Activated naive CD4-positive, alpha-beta T cell treated with anti-CD3 and anti-CD28 coated beads, Interleukin-2, amount 10 ng/mL, durations not matched to agents 7 days and 5 days (primary cell): ENCODE measurements around the gene MAOA.
"Not testable (repeated sequence)": the region's sequence is repeated elsewhere in the genome, so short reads cannot be mapped to it uniquely, and the experiment has no call there.

Source experiments
- CTCF ChIA-PET: fragments of 350-600 bp; sonication (Branson Sonifier 250); formaldehyde crosslinking; loops from one replicate; lab custom pipeline; 2021; ENCODE audit warnings: antibody characterized with exemption; lab: Charles Lee
- DNase-seq: peaks from one replicate; pipeline ENCODE4 v3.0.0-alpha.2; 2020
- H3K27ac Mint-ChIP-seq: one replicate; pipeline ENCODE4 v1.8.0; 2021; ENCODE audit warnings: mild to moderate bottlenecking, moderate library complexity, mixed read lengths
- H3K27me3 Mint-ChIP-seq: one replicate; pipeline ENCODE4 v1.8.0; 2021; ENCODE audit warnings: mild to moderate bottlenecking, mixed read lengths
- H3K36me3 Mint-ChIP-seq: one replicate; pipeline ENCODE4 v1.8.0; 2021; ENCODE audit warnings: mixed read lengths
- H3K4me1 Mint-ChIP-seq: one replicate; pipeline ENCODE4 v1.8.0; 2021; ENCODE audit warnings: mixed read lengths
- H3K4me3 Mint-ChIP-seq: one replicate; pipeline ENCODE4 v1.8.0; 2021; ENCODE audit warnings: mild to moderate bottlenecking, moderate library complexity, mixed read lengths
- H3K9me3 Mint-ChIP-seq: one replicate; pipeline ENCODE4 v1.8.0; 2021; ENCODE audit warnings: mixed read lengths

The MAOA gene

GRCh38 chrX:43656005-43656494 lies at the start of gene MAOA:
TSS of gene MAOA (plus strand) at chrX:43656299. CDS start at chrX:43656342, 43 bp downstream.
- Mint-ChIP-seq H3K4me1 (peaks cover 8% of the 10 kb centered on the region), H3K4me3 (peak within 1 kb of the TSS; percentile 77), H3K27ac (no peak within 1 kb of the TSS), H3K36me3 (no peaks in the 10 kb centered on the region), H3K9me3 (no peaks in the 10 kb centered on the region), H3K27me3 (peaks cover 20% of the 10 kb centered on the region)
- DNase-seq, result peak; percentile 38
- CTCF ChIA-PET, result no interaction called here

GRCh38 chrX:43612400-43612799 lies 43.7 kb upstream of the MAOA start:
- Mint-ChIP-seq H3K36me3 (no peaks in the 10 kb centered on the region), H3K4me1 (no peaks in the 10 kb centered on the region), H3K4me3 (no peak overlapping the region), H3K9me3 (no peaks in the 10 kb centered on the region), H3K27me3 (no peaks in the 10 kb centered on the region), H3K27ac (no peak overlapping the region)
- CTCF ChIA-PET, result no interaction called here
- no peak for DNase-seq

- Mint-ChIP-seq H3K4me1 (no peaks in the 10 kb centered on the region), H3K9me3 (no peaks in the 10 kb centered on the region), H3K27me3 (no peaks in the 10 kb centered on the region), H3K36me3 (no peaks in the 10 kb centered on the region), H3K4me3 (no peak overlapping the region), H3K27ac (no peak overlapping the region)
- DNase-seq, result no peak
- CTCF ChIA-PET, result no interaction called here
These were observed 40.4 kb upstream of the MAOA start for GRCh38 chrX:43615660-43616059.

GRCh38 chrX:43618366-43619205 lies 37.5 kb upstream of the MAOA start:
- Mint-ChIP-seq H3K9me3 (no peaks in the 10 kb centered on the region), H3K27ac (no peak overlapping the region), H3K36me3 (no peaks in the 10 kb centered on the region), H3K27me3 (no peaks in the 10 kb centered on the region), H3K4me1 (no peaks in the 10 kb centered on the region), H3K4me3 (no peak overlapping the region)
- DNase-seq, result no peak
- CTCF ChIA-PET, result no interaction called here

GRCh38 chrX:43619861-43620260 lies 36.2 kb upstream of the MAOA start:
- H3K27me3 Mint-ChIP-seq, DNase-seq, H3K36me3 Mint-ChIP-seq, H3K4me1 Mint-ChIP-seq, H3K27ac Mint-ChIP-seq, CTCF ChIA-PET, H3K9me3 Mint-ChIP-seq, H3K4me3 Mint-ChIP-seq: not testable (repeated sequence)

GRCh38 chrX:43627147-43627546 lies 29.0 kb upstream of the MAOA start:
- Mint-ChIP-seq H3K4me3 (no peak overlapping the region), H3K27me3 (no peaks in the 10 kb centered on the region)

GRCh38 chrX:43627669-43628068 lies 28.4 kb upstream of the MAOA start:
- Mint-ChIP-seq H3K4me3 (no peak overlapping the region), H3K27me3 (no peaks in the 10 kb centered on the region), H3K36me3 (no peaks in the 10 kb centered on the region), H3K4me1 (no peaks in the 10 kb centered on the region), H3K27ac (no peak overlapping the region), H3K9me3 (no peaks in the 10 kb centered on the region)
- no peak for DNase-seq
- CTCF ChIA-PET, result no interaction called here

More at GRCh38 chrX:43627147-43627546, 29.0 kb upstream of the MAOA start:
- DNase-seq, result no peak
- H3K36me3 Mint-ChIP-seq, result no peaks in the 10 kb centered on the region
- H3K27ac Mint-ChIP-seq, result no peak overlapping the region
- H3K9me3 Mint-ChIP-seq, result no peaks in the 10 kb centered on the region
- CTCF ChIA-PET, result no interaction called here
- no peaks in the 10 kb centered on the region for H3K4me1 Mint-ChIP-seq

GRCh38 chrX:43629229-43629628 lies 26.9 kb upstream of the MAOA start:
- H3K27ac Mint-ChIP-seq, result no peak overlapping the region
- no peaks in the 10 kb centered on the region for H3K27me3 Mint-ChIP-seq
- no peaks in the 10 kb centered on the region for H3K4me1 Mint-ChIP-seq
- CTCF ChIA-PET, result no interaction called here
- H3K4me3 Mint-ChIP-seq, result no peak overlapping the region
- H3K9me3 Mint-ChIP-seq, result no peaks in the 10 kb centered on the region
- no peak for DNase-seq
- H3K36me3 Mint-ChIP-seq, result no peaks in the 10 kb centered on the region

- no peak for DNase-seq
- H3K4me3 Mint-ChIP-seq, result no peak overlapping the region
- no peaks in the 10 kb centered on the region for H3K27me3 Mint-ChIP-seq
- H3K36me3 Mint-ChIP-seq, result no peaks in the 10 kb centered on the region
- CTCF ChIA-PET, result no interaction called here
- H3K4me1 Mint-ChIP-seq, result no peaks in the 10 kb centered on the region
- H3K9me3 Mint-ChIP-seq, result no peaks in the 10 kb centered on the region
- H3K27ac Mint-ChIP-seq, result no peak overlapping the region
These were observed 24.3 kb upstream of the MAOA start for GRCh38 chrX:43631841-43632240.

- Mint-ChIP-seq H3K27ac (no peak overlapping the region), H3K27me3 (no peaks in the 10 kb centered on the region), H3K36me3 (no peaks in the 10 kb centered on the region), H3K4me3 (no peak overlapping the region), H3K9me3 (no peaks in the 10 kb centered on the region), H3K4me1 (no peaks in the 10 kb centered on the region)
- DNase-seq, result no peak
- CTCF ChIA-PET, result no interaction called here
These were observed 23.0 kb upstream of the MAOA start for GRCh38 chrX:43633081-43633480.

GRCh38 chrX:43633757-43634156 lies 22.3 kb upstream of the MAOA start:
- H3K36me3 Mint-ChIP-seq, result no peaks in the 10 kb centered on the region
- CTCF ChIA-PET, result no interaction called here
- H3K27me3 Mint-ChIP-seq, result no peaks in the 10 kb centered on the region
- H3K27ac Mint-ChIP-seq, result no peak overlapping the region
- H3K4me3 Mint-ChIP-seq, result no peak overlapping the region
- H3K4me1 Mint-ChIP-seq, result no peaks in the 10 kb centered on the region
- no peaks in the 10 kb centered on the region for H3K9me3 Mint-ChIP-seq
- DNase-seq, result no peak

GRCh38 chrX:43640482-43640881 lies 15.6 kb upstream of the MAOA start:
- Mint-ChIP-seq H3K27ac (no peak overlapping the region), H3K36me3 (no peaks in the 10 kb centered on the region), H3K4me3 (no peak overlapping the region), H3K27me3 (no peaks in the 10 kb centered on the region), H3K9me3 (no peaks in the 10 kb centered on the region), H3K4me1 (no peaks in the 10 kb centered on the region)
- CTCF ChIA-PET, result no interaction called here
- no peak for DNase-seq

GRCh38 chrX:43641691-43642090 lies 14.4 kb upstream of the MAOA start:
- no peak for DNase-seq
- no peaks in the 10 kb centered on the region for H3K4me1 Mint-ChIP-seq
- H3K27ac Mint-ChIP-seq, result no peak overlapping the region
- H3K36me3 Mint-ChIP-seq, result no peaks in the 10 kb centered on the region
- CTCF ChIA-PET, result no interaction called here
- H3K4me3 Mint-ChIP-seq, result no peak overlapping the region
- H3K27me3 Mint-ChIP-seq, result no peaks in the 10 kb centered on the region
- H3K9me3 Mint-ChIP-seq, result no peaks in the 10 kb centered on the region

GRCh38 chrX:43643201-43643600 lies 12.9 kb upstream of the MAOA start:
- H3K4me1 Mint-ChIP-seq, result no peaks in the 10 kb centered on the region
- no peaks in the 10 kb centered on the region for H3K9me3 Mint-ChIP-seq
- no peaks in the 10 kb centered on the region for H3K27me3 Mint-ChIP-seq
- H3K36me3 Mint-ChIP-seq, result no peaks in the 10 kb centered on the region
- H3K4me3 Mint-ChIP-seq, result no peak overlapping the region
- no peak overlapping the region for H3K27ac Mint-ChIP-seq
- CTCF ChIA-PET, result no interaction called here
- DNase-seq, result no peak

GRCh38 chrX:43643662-43644061 lies 12.4 kb upstream of the MAOA start:
- CTCF ChIA-PET, result no interaction called here
- Mint-ChIP-seq H3K4me1 (no peaks in the 10 kb centered on the region), H3K4me3 (no peak overlapping the region), H3K27ac (no peak overlapping the region), H3K27me3 (no peaks in the 10 kb centered on the region), H3K9me3 (no peaks in the 10 kb centered on the region), H3K36me3 (no peaks in the 10 kb centered on the region)
- DNase-seq, result no peak
